Activated naive CD8-positive, alpha-beta T cell treated with anti-CD3 and anti-CD28 coated beads, Interleukin-2, amount 50 U/mL, for 16 hours (primary cell): ENCODE data around the gene BCR.
"Not testable (repeated sequence)": the region's sequence is repeated elsewhere in the genome, so short reads cannot be mapped to it uniquely, and the experiment has no call there.

Source experiments
- DNase-seq: peaks from one replicate; pipeline ENCODE4 v3.0.0-alpha.2; 2020; ENCODE audit warnings: low read depth, low spot score

BCR gene

DNA sequence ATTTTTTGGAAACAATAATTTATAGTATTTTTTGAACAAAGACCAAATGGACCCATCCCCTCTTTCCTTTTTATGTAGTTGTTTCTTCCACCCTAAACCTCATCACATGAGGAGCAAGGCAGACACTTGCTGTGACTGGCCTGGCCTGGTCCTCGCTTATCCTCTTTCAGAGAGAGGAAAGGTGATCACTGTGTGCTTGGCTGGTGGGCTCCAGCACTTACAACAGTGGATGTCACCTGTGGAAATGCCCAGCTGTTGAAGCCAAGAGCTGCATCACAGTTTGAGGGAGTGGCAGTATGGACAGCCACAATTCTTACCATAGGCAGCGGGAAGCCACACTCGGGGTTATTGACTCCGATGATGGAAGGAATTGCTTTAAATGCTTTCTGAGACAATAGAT lies 185.7 kb downstream of the BCR start:
- no peak for DNase-seq

DNA sequence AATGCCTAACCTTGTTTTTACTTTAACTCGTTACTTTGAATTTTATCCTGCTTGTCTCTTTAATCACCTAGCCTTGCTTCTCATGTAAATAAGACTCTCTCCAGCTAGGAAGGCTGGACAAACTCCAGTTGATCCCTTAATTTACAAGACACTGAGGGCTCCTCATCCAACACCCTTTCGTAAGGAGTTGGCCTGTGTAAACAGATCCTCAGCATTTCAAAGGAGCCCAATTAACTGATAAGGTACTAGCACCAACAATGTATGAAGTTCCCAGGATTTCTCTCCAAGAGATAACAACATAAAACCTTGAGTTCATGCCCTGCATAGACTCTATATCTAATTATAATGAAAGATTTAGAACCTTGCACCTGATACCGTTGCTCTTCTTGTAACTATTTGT lies 186.9 kb downstream of the BCR start:
- not testable (repeated sequence) for DNase-seq
